Measurements from ENCODE around the gene LRFN4. TPM values are rescaled to one million over a fixed set of nuclear protein-coding genes. Genes with fewer than 3 reads are reported as not detected.

Gene LRFN4
- total and polyA plus RNA-seq, 10 donors, result 3.3 to 12.0 (median 8.0) TPM

GRCh38 chr11:66849501-66850234 lies 7.2 kb upstream of the LRFN4 start:
- peak; percentile 58 for DNase-seq
- no peak for TF ChIP-seq POLR2AphosphoS5 (IDR thresholded peaks at IDR 0.05)
- no peak for TF ChIP-seq POLR2A (IDR thresholded peaks at IDR 0.05)
- TF ChIP-seq CTCF (IDR thresholded peaks at IDR 0.05 in 8 of 11, conservative IDR thresholded peaks at IDR 0.05 in 3 of 11), result no peak
- Histone ChIP-seq H3K27me3 (replicated peaks in 1 of 7) (no peaks in the 10 kb centered on the region), H3K4me3 (no peak overlapping the region), H3K9me3 (no peaks in the 10 kb centered on the region), H3K27ac (no peak overlapping the region), H3K36me3 (peaks cover 0 to 49% (median 28%) of the 10 kb centered on the region in 6 donors), H3K4me1 (peaks cover 0 to 26% (median 12%) of the 10 kb centered on the region in 6 donors)
- intact Hi-C loops (cut with DNase I; ENCODE audit: low total_unique reads), result no loop called here
- WGBS, 5 donors, result 87 to 95% (median 93%) methylated on average over 16 to 22 of the region's 22 CpGs

- WGBS, 5 donors, result 90 to 97% (median 93%) methylated on average over 8 to 10 of the region's 10 CpGs
- intact Hi-C loops (cut with DNase I; ENCODE audit: low total_unique reads), result no loop called here
Observed at GRCh38 chr11:66850235-66850587, 6.7 kb upstream of the LRFN4 start.

GRCh38 chr11:66850588-66851238 lies 6.2 kb upstream of the LRFN4 start:
- Histone ChIP-seq H3K36me3 (peaks cover 0 to 38% (median 22%) of the 10 kb centered on the region in 6 donors), H3K27me3 (replicated peaks in 1 of 7) (no peaks in the 10 kb centered on the region), H3K9me3 (no peaks in the 10 kb centered on the region), H3K27ac (no peak overlapping the region), H3K4me3 (no peak overlapping the region), H3K4me1 (peaks cover 3 to 27% (median 13%) of the 10 kb centered on the region in 6 donors)
- intact Hi-C loops (cut with DNase I; ENCODE audit: low total_unique reads), result no loop called here
- WGBS, 5 donors, result 88 to 92% (median 90%) methylated on average over 19 to 23 of the region's 23 CpGs
- TF ChIP-seq POLR2A (IDR thresholded peaks at IDR 0.05) (no peak), POLR2AphosphoS5 (IDR thresholded peaks at IDR 0.05) (peak in 1 of 3 donors; percentile 9)
- DNase-seq, result peak; percentile 68

More at GRCh38 chr11:66850235-66850587, 6.7 kb upstream of the LRFN4 start:
- H3K27me3 ChIP-seq (replicated peaks in 1 of 7), result no peaks in the 10 kb centered on the region
- H3K4me3 ChIP-seq, result no peak overlapping the region
- H3K4me1 ChIP-seq, result peaks cover 0 to 24% (median 8%) of the 10 kb centered on the region in 6 donors
- no peak overlapping the region for H3K27ac ChIP-seq
- peak; percentile 64 for DNase-seq
- H3K9me3 ChIP-seq, result no peaks in the 10 kb centered on the region
- no peak for TF ChIP-seq POLR2AphosphoS5 (IDR thresholded peaks at IDR 0.05)
- TF ChIP-seq CTCF (IDR thresholded peaks at IDR 0.05 in 8 of 11, conservative IDR thresholded peaks at IDR 0.05 in 3 of 11), result no peak
- peaks cover 0 to 43% (median 27%) of the 10 kb centered on the region in 6 donors for H3K36me3 ChIP-seq

GRCh38 chr11:66851239-66851596 lies 5.6 kb upstream of the LRFN4 start:
- Histone ChIP-seq H3K9me3 (no peaks in the 10 kb centered on the region), H3K27ac (no peak overlapping the region), H3K27me3 (replicated peaks in 1 of 7) (no peaks in the 10 kb centered on the region), H3K4me1 (peaks cover 5 to 26% (median 16%) of the 10 kb centered on the region in 6 donors), H3K36me3 (peaks cover 0 to 33% (median 18%) of the 10 kb centered on the region in 6 donors), H3K4me3 (no peak overlapping the region)
- 81 to 96% (median 89%) methylated on average over 2 to 4 of the region's 4 CpGs for WGBS, 5 donors
- DNase-seq, result peak; percentile 41
- TF ChIP-seq POLR2A (IDR thresholded peaks at IDR 0.05), result no peak
- no peak for TF ChIP-seq CTCF (IDR thresholded peaks at IDR 0.05 in 8 of 11, conservative IDR thresholded peaks at IDR 0.05 in 3 of 11)
- no peak for TF ChIP-seq POLR2AphosphoS5 (IDR thresholded peaks at IDR 0.05)
- intact Hi-C loops (cut with DNase I; ENCODE audit: low total_unique reads), result no loop called here

Measured in spleen (tissue), 11 donors.